Endothelial cell (in vitro differentiated cells): ENCODE measurements around the gene TLE4. TPM values are rescaled to one million over a fixed set of nuclear protein-coding genes. Genes with fewer than 3 reads are reported as not detected.
A peak's percentile ranks its signal among the peaks of the same experiment; 100 is the strongest.

ENCODE experiments used
- DNase-seq: peaks from one replicate; pipeline ENCODE4 v3.0.0; 2021; ENCODE audit warnings: low spot score
- H3K27ac Mint-ChIP-seq: one replicate; pipeline ENCODE4 v1.8.0; 2021; ENCODE audit warnings: mixed read lengths, inconsistent platforms; ENCODE audit not compliant: unreplicated experiment
- H3K27me3 Mint-ChIP-seq: one replicate; pipeline ENCODE4 v1.8.0; 2021; ENCODE audit warnings: mild to moderate bottlenecking, moderate library complexity, mixed read lengths, inconsistent platforms; ENCODE audit not compliant: unreplicated experiment
- H3K36me3 Mint-ChIP-seq: one replicate; pipeline ENCODE4 v1.8.0; 2021; ENCODE audit warnings: mild to moderate bottlenecking, low read depth, mixed read lengths, inconsistent platforms; ENCODE audit not compliant: unreplicated experiment
- H3K4me1 Mint-ChIP-seq: one replicate; pipeline ENCODE4 v1.8.0; 2021; ENCODE audit warnings: mild to moderate bottlenecking, mixed read lengths, inconsistent platforms; ENCODE audit not compliant: unreplicated experiment
- H3K4me3 Mint-ChIP-seq: one replicate; pipeline ENCODE4 v1.8.0; 2021; ENCODE audit warnings: mild to moderate bottlenecking, mixed read lengths, inconsistent platforms; ENCODE audit not compliant: unreplicated experiment
- H3K9me3 Mint-ChIP-seq: one replicate; pipeline ENCODE4 v1.8.0; 2021; ENCODE audit warnings: mixed read lengths, inconsistent platforms; ENCODE audit not compliant: unreplicated experiment
- total RNA-seq: library from RNA; stranded (reverse); fragmentation: NEBNext Ultra II Directional; extraction: Animal tissue kit (Norgen Biotek cat#: 25700); gene quantifications from one replicate; pipeline ENCODE4 v1.2.1, GENCODE V29; 2021; ENCODE audit not compliant: unreplicated experiment
- TF ChIP-seq, protein P1 (sequence below): fragments of 200-600 bp; sonication (generic); IDR thresholded peaks from one replicate; pipeline ENCODE4 v1.5.0; 2021; ENCODE audit warnings: antibody characterized with exemption; ENCODE audit not compliant: unreplicated experiment

The TLE4 gene
- total RNA-seq, 1 donor from 2014 or later = 88.4 TPM

DNA sequence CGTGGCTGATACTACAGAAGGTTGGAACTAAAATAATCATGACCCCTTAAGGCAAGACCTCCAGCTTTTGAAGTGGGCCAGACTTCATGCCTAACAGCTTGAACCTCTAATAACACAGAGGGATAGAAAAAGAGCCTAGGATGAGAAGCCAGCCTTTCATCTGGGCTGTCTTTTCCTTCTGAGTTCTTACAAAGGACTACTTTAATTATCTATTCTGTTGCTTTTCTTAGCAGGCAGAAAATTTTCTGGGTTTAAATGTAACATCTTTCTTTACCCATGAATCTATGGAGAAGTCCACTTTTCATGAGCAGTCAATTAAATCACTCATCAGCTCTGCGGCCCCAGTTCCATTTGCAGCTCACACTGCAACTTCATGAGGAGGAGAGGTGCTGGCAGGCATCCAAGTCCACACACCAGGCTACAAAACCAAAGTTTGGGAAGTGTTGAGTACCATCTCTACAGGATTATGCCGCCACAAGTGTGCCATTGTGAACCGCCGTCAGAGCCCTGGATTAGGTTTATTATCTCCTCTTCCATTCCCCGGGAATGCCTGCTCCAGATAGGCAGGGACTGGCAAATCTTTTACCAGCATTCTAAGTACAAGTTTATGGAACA is 192.0 kb downstream of the TLE4 start:
- no peak for DNase-seq
- Mint-ChIP-seq H3K27me3 (no peaks in the 10 kb centered on the region), H3K27ac (no peak overlapping the region), H3K4me3 (no peak overlapping the region), H3K36me3 (no peaks in the 10 kb centered on the region), H3K4me1 (no peaks in the 10 kb centered on the region), H3K9me3 (no peaks in the 10 kb centered on the region)
- TF ChIP-seq, protein P1, sequence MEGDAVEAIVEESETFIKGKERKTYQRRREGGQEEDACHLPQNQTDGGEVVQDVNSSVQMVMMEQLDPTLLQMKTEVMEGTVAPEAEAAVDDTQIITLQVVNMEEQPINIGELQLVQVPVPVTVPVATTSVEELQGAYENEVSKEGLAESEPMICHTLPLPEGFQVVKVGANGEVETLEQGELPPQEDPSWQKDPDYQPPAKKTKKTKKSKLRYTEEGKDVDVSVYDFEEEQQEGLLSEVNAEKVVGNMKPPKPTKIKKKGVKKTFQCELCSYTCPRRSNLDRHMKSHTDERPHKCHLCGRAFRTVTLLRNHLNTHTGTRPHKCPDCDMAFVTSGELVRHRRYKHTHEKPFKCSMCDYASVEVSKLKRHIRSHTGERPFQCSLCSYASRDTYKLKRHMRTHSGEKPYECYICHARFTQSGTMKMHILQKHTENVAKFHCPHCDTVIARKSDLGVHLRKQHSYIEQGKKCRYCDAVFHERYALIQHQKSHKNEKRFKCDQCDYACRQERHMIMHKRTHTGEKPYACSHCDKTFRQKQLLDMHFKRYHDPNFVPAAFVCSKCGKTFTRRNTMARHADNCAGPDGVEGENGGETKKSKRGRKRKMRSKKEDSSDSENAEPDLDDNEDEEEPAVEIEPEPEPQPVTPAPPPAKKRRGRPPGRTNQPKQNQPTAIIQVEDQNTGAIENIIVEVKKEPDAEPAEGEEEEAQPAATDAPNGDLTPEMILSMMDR = no peak

DNA sequence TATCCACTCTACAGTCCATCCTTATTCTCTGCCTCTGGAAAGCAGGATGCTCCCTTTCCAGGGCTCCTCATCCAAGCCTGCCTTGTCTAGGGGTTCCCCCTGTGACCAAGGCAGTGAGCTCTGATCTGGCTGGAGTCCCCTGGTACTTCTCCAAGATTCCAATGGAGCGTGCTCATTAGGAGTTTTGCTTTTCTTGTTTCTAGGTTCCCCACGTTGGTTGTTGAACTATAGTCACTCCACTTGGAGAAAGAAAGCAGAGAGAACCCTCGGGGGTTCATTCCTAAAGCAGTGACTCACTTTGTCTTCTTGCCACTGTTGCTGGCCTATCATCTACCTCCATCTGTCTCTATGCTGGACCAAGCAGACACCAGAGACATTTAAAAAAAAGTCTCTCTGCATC is 192.6 kb downstream of the TLE4 start:
- Mint-ChIP-seq H3K4me3 (no peak overlapping the region), H3K9me3 (no peaks in the 10 kb centered on the region), H3K4me1 (no peaks in the 10 kb centered on the region), H3K27ac (no peak overlapping the region), H3K27me3 (no peaks in the 10 kb centered on the region), H3K36me3 (no peaks in the 10 kb centered on the region)
- TF ChIP-seq, protein P1 = no peak
- DNase-seq = no peak

DNA sequence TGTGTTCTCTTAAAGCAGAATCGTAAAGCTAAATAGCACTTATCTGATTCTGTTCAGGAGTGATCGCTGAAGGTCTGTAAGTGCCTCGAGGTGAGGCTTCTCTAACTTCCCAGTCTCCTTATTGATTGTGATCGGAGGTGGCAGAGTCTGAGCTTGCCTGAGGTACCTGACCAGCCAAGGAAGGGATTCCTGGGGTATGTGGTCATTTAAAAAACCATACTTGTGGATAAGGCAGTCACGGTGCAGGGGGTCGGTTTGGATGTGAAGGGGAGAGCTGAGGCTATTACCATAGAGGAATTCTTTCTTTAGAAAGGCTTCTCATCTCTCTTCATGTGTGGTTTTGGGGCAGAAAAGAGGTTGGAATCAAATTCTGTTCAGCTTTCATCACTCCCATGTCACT is 193.7 kb downstream of the TLE4 start:
- DNase-seq = no peak
- peak overlapping the region; percentile 22 for H3K27ac Mint-ChIP-seq
- H3K4me1 Mint-ChIP-seq = no peaks in the 10 kb centered on the region
- peaks cover 3% of the 10 kb centered on the region for H3K27me3 Mint-ChIP-seq
- H3K9me3 Mint-ChIP-seq = no peaks in the 10 kb centered on the region
- no peaks in the 10 kb centered on the region for H3K36me3 Mint-ChIP-seq
- H3K4me3 Mint-ChIP-seq = no peak overlapping the region
- TF ChIP-seq, protein P1 = no peak

DNA sequence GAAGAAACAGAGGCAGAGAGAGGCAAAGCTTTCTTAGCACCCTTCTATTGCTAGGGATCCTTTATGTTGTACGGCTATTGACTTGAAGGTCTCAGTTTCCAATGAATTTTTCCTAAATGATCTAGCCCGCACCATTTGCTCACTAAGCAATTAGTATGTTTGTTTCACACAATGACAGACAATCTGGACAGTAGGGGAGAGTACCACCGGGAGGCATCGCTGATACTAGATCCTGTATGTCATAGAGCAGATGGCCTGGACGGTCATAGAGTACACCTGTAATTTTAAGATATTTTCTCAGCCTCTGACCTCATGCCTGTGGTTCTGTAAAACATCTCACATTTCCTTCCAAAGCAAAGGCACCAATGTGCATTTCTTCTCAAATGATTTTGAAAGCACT is 194.3 kb downstream of the TLE4 start:
- Mint-ChIP-seq H3K36me3 (no peaks in the 10 kb centered on the region), H3K27me3 (peaks cover 3% of the 10 kb centered on the region), H3K4me1 (no peaks in the 10 kb centered on the region), H3K4me3 (no peak overlapping the region), H3K27ac (no peak overlapping the region), H3K9me3 (no peaks in the 10 kb centered on the region)
- TF ChIP-seq, protein P1 = no peak
- no peak for DNase-seq

DNA sequence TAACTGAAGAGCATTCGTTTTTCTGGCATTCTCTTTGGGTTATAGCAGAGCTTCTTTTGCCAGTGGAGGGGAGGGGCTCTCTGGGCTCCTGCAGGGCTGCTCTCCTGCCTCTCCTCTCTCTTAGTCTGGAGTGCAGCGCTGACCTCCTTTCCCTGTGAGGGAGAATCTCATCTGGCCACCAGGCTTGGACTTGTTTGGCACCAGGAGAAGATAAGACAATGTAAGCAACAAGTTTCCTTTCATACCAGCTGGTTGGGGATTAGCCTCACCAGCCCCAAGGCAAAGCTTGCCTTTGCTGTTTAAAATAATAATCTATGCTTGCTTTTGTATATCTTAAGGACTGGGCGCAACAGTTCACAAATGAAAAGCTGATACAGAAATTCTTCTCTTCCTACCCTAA is 196.4 kb downstream of the TLE4 start:
- TF ChIP-seq, protein P1 = no peak
- H3K27ac Mint-ChIP-seq = no peak overlapping the region
- no peaks in the 10 kb centered on the region for H3K4me1 Mint-ChIP-seq
- no peak overlapping the region for H3K4me3 Mint-ChIP-seq
- peaks cover 3% of the 10 kb centered on the region for H3K27me3 Mint-ChIP-seq
- no peaks in the 10 kb centered on the region for H3K9me3 Mint-ChIP-seq
- H3K36me3 Mint-ChIP-seq = no peaks in the 10 kb centered on the region
- DNase-seq = no peak
